ENCODE data around the gene PTTG1IP. TPM values are rescaled to one million over a fixed set of nuclear protein-coding genes. Genes with fewer than 3 reads are reported as not detected.

The PTTG1IP gene
- total RNA-seq, 1 donor: 413 TPM

DNA sequence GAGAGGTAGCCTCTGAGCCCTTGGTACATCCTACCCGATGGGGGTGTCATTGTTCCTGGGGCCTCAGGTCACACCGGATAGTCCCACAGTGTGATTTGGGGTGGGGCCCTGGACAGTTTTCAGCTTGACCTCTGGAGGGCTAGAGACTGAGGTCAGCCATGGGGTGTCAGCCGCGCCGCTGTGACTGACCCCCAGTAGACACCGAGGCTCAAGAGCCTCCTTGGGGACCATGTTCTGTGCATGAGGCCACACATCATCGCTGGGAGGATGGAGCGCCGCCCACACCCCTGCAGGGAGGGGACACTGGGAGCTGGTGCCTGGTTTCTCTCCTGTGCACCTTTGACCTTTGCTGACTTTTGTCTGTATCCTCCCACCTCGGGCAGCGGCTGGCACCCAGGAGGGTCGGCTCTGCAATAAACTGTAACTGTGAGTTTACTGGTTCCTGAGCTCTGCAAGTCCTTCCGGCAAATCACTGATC lies 24.6 kb upstream of the PTTG1IP start:
- Histone ChIP-seq H2AFZ (ENCODE audit: low read length) (no peak overlapping the region), H3K27me3 (ENCODE audit: insufficient read depth, low read length) (peaks cover 7% of the 10 kb centered on the region), H3K4me2 (ENCODE audit: insufficient read depth, low read length) (no peak overlapping the region), H3K4me3 (ENCODE audit: insufficient read depth, low read length) (no peak overlapping the region), H3K79me2 (ENCODE audit: insufficient read depth, low read length) (no peaks in the 10 kb centered on the region), H3K36me3 (ENCODE audit: insufficient read depth, low read length) (no peaks in the 10 kb centered on the region), H3K4me1 (ENCODE audit: insufficient read depth, low read length) (no peaks in the 10 kb centered on the region), H3K27ac (ENCODE audit: low read depth, low read length) (no peak overlapping the region), H4K20me1 (ENCODE audit: insufficient read depth, low read length) (no peaks in the 10 kb centered on the region), H3K9me3 (ENCODE audit: low read depth, low read length) (no peaks in the 10 kb centered on the region)
- TF ChIP-seq, protein P1, sequence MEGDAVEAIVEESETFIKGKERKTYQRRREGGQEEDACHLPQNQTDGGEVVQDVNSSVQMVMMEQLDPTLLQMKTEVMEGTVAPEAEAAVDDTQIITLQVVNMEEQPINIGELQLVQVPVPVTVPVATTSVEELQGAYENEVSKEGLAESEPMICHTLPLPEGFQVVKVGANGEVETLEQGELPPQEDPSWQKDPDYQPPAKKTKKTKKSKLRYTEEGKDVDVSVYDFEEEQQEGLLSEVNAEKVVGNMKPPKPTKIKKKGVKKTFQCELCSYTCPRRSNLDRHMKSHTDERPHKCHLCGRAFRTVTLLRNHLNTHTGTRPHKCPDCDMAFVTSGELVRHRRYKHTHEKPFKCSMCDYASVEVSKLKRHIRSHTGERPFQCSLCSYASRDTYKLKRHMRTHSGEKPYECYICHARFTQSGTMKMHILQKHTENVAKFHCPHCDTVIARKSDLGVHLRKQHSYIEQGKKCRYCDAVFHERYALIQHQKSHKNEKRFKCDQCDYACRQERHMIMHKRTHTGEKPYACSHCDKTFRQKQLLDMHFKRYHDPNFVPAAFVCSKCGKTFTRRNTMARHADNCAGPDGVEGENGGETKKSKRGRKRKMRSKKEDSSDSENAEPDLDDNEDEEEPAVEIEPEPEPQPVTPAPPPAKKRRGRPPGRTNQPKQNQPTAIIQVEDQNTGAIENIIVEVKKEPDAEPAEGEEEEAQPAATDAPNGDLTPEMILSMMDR (IDR thresholded peaks at IDR 0.05; ENCODE audit: extremely low read depth, low read depth, low read length): no peak
- DNase-seq (ENCODE audit: insufficient read length, low spot score, missing footprints): peak; percentile 79

DNA sequence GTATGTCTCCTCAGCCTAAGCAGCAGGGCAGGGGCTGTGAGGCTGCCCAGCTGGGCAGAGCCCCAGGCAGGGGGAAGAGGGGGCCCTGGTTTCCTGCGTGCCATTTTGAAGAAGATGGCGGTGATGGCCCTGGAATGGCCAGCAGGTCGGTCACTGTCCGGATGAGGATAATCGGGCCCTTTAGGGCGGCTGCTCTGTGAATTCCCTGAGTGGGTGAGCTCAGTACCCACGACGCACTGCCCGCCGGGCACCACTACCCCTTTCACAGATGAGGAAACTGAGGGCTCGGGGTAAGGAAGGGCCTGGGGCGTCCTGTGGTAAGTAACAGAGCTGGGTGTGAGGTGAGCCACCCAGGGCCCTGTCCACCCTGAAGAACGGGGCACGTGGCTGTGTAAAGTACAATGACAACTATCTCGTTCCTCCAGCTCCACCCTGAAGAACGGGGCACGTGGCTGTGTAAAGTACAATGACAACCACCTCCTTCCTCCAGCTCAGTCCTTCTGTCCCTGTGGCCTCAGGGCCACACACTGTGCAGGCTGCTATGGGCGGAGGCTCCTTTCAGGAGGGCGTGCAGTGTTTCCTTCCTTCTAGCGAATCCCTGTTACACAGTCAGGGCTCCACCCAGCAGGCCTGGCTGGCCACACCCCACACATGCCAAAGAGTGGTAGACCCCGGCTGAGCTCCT lies 24.0 kb upstream of the PTTG1IP start:
- Histone ChIP-seq H3K4me1 (ENCODE audit: insufficient read depth, low read length) (no peaks in the 10 kb centered on the region), H3K27me3 (ENCODE audit: insufficient read depth, low read length) (peaks cover 7% of the 10 kb centered on the region), H3K4me3 (ENCODE audit: insufficient read depth, low read length) (no peak overlapping the region), H3K36me3 (ENCODE audit: insufficient read depth, low read length) (no peaks in the 10 kb centered on the region), H4K20me1 (ENCODE audit: insufficient read depth, low read length) (no peaks in the 10 kb centered on the region), H3K9me3 (ENCODE audit: low read depth, low read length) (no peaks in the 10 kb centered on the region), H3K27ac (ENCODE audit: low read depth, low read length) (no peak overlapping the region), H3K4me2 (ENCODE audit: insufficient read depth, low read length) (no peak overlapping the region), H3K79me2 (ENCODE audit: insufficient read depth, low read length) (no peaks in the 10 kb centered on the region), H2AFZ (ENCODE audit: low read length) (no peak overlapping the region)
- TF ChIP-seq, protein P1 (IDR thresholded peaks at IDR 0.05; ENCODE audit: extremely low read depth, low read depth, low read length): no peak
- DNase-seq (ENCODE audit: insufficient read length, low spot score, missing footprints): no peak

DNA sequence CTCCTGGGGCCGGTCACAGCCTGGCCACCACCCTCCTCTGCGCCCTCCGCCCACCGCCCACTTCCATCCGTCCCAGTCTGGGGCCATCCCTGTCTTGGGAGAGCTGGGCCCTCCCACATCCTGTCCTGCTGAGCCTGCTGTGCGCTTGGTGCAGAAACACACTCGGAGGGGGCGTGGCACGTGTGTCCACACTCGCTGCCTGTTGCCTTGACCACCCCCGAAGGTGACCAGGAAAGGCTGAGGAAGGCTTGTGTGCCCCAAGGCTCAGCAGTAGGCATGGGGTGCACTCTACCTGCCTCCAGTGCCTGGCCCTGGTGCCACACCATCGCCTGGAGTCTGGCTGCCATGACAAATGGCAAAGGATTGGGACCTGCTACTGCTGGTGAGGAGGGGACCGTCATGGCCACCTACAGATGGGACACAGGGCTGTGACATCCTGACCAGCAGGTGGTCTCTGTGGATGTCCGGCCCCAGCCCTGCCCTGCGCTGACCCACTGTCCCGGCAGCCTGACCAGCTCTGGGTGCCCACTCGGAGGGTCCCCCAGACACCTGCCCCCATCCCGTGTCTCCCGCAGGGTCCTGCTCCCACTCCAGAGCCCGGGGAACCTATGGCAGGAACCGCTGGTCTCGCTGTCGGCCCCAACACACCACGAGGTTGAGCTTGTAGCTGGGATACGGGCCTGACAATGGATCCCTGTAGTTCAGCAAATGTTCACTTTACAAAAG lies 23.2 kb upstream of the PTTG1IP start:
- Histone ChIP-seq H3K9me3 (ENCODE audit: low read depth, low read length) (no peaks in the 10 kb centered on the region), H3K27me3 (ENCODE audit: insufficient read depth, low read length) (peaks cover 7% of the 10 kb centered on the region), H3K27ac (ENCODE audit: low read depth, low read length) (no peak overlapping the region), H3K79me2 (ENCODE audit: insufficient read depth, low read length) (no peaks in the 10 kb centered on the region), H2AFZ (ENCODE audit: low read length) (no peak overlapping the region), H3K4me1 (ENCODE audit: insufficient read depth, low read length) (no peaks in the 10 kb centered on the region), H3K4me3 (ENCODE audit: insufficient read depth, low read length) (no peak overlapping the region), H3K36me3 (ENCODE audit: insufficient read depth, low read length) (no peaks in the 10 kb centered on the region), H3K4me2 (ENCODE audit: insufficient read depth, low read length) (no peak overlapping the region), H4K20me1 (ENCODE audit: insufficient read depth, low read length) (no peaks in the 10 kb centered on the region)
- TF ChIP-seq, protein P1 (IDR thresholded peaks at IDR 0.05; ENCODE audit: extremely low read depth, low read depth, low read length): no peak
- no peak for DNase-seq (ENCODE audit: insufficient read length, low spot score, missing footprints)

DNA sequence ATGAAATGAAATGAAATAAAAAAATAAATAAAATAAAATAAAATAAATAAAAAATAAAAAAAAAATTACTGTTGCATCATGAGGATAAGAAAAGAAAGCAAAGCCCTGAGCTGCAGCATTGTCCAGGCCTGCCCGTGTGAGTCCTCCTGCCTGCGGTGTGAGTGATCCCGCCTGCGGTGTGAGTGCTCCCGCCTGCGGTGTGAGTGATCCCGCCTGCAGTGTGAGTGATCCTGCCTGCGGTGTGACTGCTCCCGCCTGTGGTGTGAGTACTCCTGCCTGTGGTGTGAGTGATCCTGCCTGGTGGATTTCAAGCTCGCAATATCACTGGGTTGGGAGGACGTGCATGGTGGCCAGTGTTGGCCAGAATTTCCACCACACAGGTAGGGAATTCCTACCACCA lies 22.4 kb upstream of the PTTG1IP start:
- Histone ChIP-seq H3K9me3 (ENCODE audit: low read depth, low read length) (no peaks in the 10 kb centered on the region), H3K4me1 (ENCODE audit: insufficient read depth, low read length) (no peaks in the 10 kb centered on the region), H2AFZ (ENCODE audit: low read length) (no peak overlapping the region), H3K79me2 (ENCODE audit: insufficient read depth, low read length) (no peaks in the 10 kb centered on the region), H3K4me2 (ENCODE audit: insufficient read depth, low read length) (no peak overlapping the region), H4K20me1 (ENCODE audit: insufficient read depth, low read length) (no peaks in the 10 kb centered on the region), H3K36me3 (ENCODE audit: insufficient read depth, low read length) (no peaks in the 10 kb centered on the region), H3K27me3 (ENCODE audit: insufficient read depth, low read length) (peaks cover 7% of the 10 kb centered on the region), H3K4me3 (ENCODE audit: insufficient read depth, low read length) (no peak overlapping the region), H3K27ac (ENCODE audit: low read depth, low read length) (no peak overlapping the region)
- DNase-seq (ENCODE audit: insufficient read length, low spot score, missing footprints): no peak
- TF ChIP-seq, protein P1 (IDR thresholded peaks at IDR 0.05; ENCODE audit: extremely low read depth, low read depth, low read length): no peak
